ENCODE data around the gene EDN2.
A peak's percentile ranks its signal among the peaks of the same experiment; 100 is the strongest.

Gene EDN2

DNA sequence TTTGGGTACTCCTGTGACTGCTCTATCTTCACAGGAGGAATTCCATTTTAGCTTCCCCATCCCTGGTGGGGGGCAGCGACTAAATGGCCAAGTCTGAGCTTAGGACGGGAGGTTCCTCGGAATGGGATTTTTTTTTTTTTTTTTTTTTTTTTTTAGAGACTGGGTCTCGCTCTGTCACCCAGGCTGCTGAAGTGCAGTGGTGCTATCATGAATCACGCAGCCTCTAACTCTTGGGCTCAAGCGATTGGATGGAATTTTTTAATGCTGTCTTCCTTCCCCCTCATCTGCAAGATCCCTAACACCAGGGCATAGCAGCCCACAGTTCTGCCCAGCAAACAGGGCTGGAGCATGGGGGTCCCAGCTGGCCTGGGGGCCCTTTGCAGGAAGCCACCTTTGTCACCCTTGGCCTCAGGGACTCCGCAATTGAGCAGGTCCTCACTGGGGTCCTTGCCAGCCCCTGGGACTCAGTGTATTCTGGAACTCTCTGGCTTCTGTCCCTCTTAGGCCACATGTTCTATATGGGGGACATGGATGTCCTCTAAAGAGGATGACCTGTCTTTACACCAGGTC is 13.1 kb upstream of the EDN2 start:
- no peak for DNase-seq

GRCh38 chr1:41497056-41497440 is 12.6 kb upstream of the EDN2 start:
- DNase-seq: no peak

- no peak for DNase-seq
Measured at GRCh38 chr1:41496080-41497055, 11.9 kb upstream of the EDN2 start.

GRCh38 chr1:41495210-41495948 is 10.9 kb upstream of the EDN2 start:
- DNase-seq: peak; percentile 15

DNA sequence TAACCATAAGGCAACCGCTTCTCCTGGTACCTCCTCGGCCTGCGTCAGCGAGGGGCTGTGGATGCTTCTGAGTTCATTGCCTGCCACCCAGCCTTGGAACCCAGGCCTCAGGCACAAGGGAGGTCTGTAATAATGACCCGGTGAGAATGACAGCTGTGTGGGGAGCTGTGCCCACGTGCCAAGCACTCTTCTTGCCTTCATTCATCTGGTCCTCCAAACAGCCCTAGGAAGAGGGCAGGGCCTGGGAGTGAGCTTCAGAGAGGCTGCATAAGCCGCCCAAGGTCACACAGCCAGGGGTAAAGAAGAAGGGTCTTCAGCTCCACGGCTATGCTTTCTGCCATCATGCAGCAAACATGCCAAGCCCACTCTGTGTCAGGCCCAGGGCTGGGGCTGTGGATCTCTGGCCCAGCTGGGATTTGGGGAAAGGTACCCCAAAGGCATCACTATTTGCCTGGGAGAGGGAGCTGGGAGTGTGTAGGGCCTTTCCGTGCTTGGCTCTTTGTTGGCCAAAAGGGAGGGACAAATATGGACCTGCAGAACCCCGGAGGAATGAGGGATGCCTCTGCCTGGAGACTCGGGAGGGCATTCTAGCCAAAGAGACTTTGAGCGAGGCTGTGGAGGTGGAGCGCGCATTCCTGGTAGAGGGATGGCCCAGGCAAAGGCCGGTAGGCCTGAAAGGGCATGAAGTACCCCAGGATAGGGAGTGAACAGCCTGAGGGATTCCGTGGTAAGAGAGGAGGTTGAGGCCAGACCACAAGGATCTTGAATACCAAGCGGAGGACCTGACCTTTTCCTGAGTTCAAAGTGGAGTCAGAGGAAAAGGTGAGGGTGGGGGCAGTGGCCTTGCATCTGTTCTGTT is 10.1 kb upstream of the EDN2 start:
- DNase-seq: no peak

GRCh38 chr1:41493626-41494350 is 9.3 kb upstream of the EDN2 start:
- DNase-seq: no peak

GRCh38 chr1:41493117-41493536 is 8.6 kb upstream of the EDN2 start:
- DNase-seq: no peak

GRCh38 chr1:41492341-41492848 is 7.9 kb upstream of the EDN2 start:
- DNase-seq: no peak

DNA sequence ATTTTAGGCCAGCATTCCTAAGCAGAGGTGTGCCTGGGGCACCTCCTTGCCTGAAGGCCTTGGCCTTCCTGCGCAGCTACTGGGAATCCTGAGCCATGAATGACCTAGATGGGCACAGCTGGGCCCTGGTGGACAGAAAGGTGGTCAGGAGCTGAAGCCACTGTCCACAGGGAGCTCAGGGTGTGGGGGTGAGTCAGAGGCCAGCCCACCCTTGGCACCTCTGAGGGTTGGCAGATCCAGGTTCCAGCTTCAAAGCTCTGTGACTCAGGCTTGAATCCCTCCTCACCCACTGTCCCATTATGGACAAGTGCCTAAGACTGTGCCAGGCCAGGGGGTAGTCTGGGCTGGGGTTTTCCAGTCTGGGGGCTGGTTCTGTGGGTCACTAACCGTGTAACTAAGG is 6.4 kb upstream of the EDN2 start:
- DNase-seq: no peak

- no peak for DNase-seq
Measured at GRCh38 chr1:41489561-41489960, 5.1 kb upstream of the EDN2 start.

DNA sequence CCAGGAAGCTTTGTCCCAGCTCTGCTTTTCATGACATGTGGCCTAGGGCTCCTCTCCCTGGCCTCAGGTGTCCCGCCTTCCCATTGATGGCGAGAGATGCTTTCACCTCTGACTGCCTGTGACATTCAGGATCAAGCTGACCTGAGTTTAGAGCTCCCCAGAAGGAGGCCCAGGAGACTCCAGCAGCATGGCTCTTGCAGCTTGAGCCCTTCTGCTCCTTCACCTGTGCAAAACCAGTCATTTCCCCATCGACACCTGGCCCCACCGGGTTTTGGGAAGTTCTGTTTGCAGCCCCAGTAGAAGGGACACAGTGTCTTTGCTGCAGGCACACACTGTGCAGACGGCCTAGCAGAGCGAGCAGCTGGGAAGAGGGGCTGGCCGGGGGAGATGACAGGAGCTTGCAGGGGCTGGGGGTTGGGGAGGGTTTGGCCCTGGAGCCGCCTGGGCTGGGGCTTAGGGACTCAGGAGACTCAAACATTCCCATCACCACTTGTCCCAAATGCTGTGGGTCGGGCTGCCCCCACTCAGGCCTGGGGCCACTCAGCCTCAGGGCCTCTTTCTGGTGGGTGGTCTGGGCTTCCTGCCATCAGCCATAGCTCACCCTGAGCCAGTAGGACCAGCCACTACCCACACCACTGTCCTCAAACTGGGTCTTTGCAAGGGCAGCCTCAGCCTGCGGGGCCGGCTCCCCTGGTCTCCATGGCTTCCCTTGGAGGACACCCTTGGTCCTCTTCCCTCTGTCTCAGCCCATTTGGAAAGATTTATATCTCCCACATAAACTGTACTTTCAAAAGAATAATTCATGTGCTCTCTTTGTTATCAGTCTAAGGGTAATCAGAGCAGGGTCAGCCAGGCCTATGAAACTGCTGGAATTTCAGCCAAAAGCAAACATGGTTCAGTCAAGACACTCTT is 3.8 kb upstream of the EDN2 start:
- DNase-seq: no peak

DNA sequence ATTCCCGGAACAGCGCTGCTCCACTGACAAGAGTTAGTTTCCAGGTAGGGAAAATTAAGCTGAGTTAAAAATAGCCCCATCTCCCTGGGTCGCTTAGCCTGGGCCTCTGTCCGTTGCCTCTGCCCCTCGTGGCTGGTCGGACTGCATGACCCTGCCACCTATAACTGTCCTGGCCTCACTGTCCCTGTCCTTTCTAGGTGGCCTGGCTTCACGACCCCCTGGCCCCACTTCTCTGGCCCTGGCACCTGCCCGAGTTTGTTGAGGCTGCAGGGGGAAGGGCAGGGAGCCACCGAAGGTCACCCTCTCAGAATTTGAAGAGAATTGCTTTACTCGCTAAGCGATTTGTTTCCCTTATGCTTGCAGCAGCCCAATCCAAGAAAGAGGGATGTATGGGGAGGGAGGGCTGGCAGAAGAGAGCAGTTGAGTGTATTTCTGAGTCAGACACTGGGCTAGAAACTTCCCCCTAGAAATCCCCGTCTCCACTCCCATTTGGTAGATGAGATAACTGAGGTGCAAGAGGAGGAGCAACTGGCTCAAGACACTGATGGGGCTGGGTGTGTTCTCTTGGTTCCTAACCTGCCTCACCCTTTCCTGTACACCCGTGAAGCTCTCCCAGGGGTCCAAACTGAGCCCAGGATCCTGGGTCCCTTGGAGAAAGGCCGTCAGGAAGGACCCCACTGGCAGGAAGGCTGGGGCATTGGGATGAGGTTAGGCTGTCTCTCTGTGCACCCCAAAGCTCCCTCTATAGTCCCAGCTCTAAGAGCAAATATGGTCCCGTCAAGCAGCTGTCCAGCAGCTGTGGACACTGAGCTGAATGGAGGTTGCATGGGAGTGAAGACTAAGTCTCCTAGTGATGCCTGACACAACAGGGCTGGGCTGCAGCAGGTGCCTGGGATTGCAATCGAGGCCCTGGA is 2.9 kb upstream of the EDN2 start:
- DNase-seq: no peak

GRCh38 chr1:41486371-41487125 is 2.1 kb upstream of the EDN2 start:
- DNase-seq: no peak

- no peak for DNase-seq
Measured at GRCh38 chr1:41486053-41486370, 1.5 kb upstream of the EDN2 start.

GRCh38 chr1:41485605-41486004 is 1.1 kb upstream of the EDN2 start:
- DNase-seq: no peak

- no peak for DNase-seq
Measured at GRCh38 chr1:41483960-41484401, 502 bp downstream of the EDN2 start.

GRCh38 chr1:41483001-41483850 is 1.3 kb downstream of the EDN2 start:
- no peak for DNase-seq

Measured in NCI-H1092 treated with DMSO at 0.1 percent for 48 hours (cell line).